Tibial nerve (tissue), 4 donors: Measurements from ENCODE around the gene APP.

Experiments used
- CTCF ChIP-seq, 5 experiments: fragments of 200-600 bp in 3 of 5; fragments of 450-650 bp in 2 of 5; sonication (generic) in 3 of 5; IDR thresholded peaks; one replicate each; pipeline ENCODE4 v1.5.1; 2016 to 2019; ENCODE audit warnings: antibody characterized with exemption in 5 of 5, mild to moderate bottlenecking in 3 of 5, moderate library complexity in 2 of 5
- EP300 ChIP-seq, 2 donors: sonication (generic); formaldehyde crosslinking; IDR thresholded peaks; one replicate each; pipeline ENCODE4 v1.6.1; 2017; ENCODE audit warnings: antibody characterized with exemption in 2 of 2, mild to moderate bottlenecking in 1 of 2
- POLR2A ChIP-seq, 2 donors: fragments of 450-650 bp; IDR thresholded peaks; one replicate each; pipeline ENCODE4 v1.6.1; 2017; ENCODE audit warnings: antibody characterized with exemption in 2 of 2, mild to moderate bottlenecking in 2 of 2, moderate library complexity in 2 of 2

DNA sequence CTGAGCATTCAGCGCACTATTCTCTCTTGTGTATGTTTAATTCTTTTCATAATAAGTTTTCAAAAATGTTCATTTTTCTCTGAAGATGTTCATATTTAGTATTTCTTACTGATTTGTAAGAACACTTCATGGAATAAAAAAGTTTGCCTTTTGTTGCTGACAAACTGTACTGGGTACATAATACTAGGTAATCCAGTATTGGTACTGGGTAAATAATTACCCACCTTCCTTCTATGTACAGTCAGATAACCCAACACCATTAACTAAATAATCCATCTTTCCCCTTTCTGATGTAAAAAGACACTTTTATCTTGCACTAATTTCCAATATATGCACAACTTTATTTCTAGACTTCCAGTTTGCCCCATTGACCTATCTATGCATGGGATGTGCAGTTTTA is 23.9 kb downstream of the APP start:
- TF ChIP-seq CTCF (IDR thresholded peaks at IDR 0.05) = no peak
- no peak for TF ChIP-seq EP300 (IDR thresholded peaks at IDR 0.05)
- TF ChIP-seq POLR2A (IDR thresholded peaks at IDR 0.05) = no peak
